Testis (tissue), 3 donors: Measurements from ENCODE around the gene SCRN1. TPM values are rescaled to one million over a fixed set of nuclear protein-coding genes. Genes with fewer than 3 reads are reported as not detected.
A peak's percentile ranks its signal among the peaks of the same experiment; 100 is the strongest.

Experiments
- DNase-seq: peaks from one replicate; pipeline ENCODE4 v3.0.0-alpha.2; 2019
- H3K27ac ChIP-seq, 2 donors: fragments of 200-600 bp; sonication (generic); one replicate each; pipeline ENCODE4 v1.5.1; 2019
- H3K27me3 ChIP-seq: fragments of 200-600 bp; sonication (generic); one replicate; pipeline ENCODE4 v1.5.1; 2019
- H3K36me3 ChIP-seq: fragments of 200-600 bp; sonication (generic); one replicate; pipeline ENCODE4 v1.5.1; 2017; ENCODE audit warnings: low read depth; ENCODE audit errors: missing control alignments
- H3K4me1 ChIP-seq: fragments of 200-600 bp; sonication (generic); one replicate; pipeline ENCODE4 v1.5.1; 2019
- H3K4me3 ChIP-seq, 2 donors: fragments of 200-600 bp; sonication (generic); one replicate each; pipeline ENCODE4 v1.5.1; 2017 to 2019
- H3K9me3 ChIP-seq: fragments of 200-600 bp; sonication (generic); one replicate; pipeline ENCODE4 v1.5.1; 2017
- CTCF ChIP-seq, 3 experiments: fragments of 450-650 bp in 2 of 3; fragments of 200-600 bp in 1 of 3; sonication (generic) in 1 of 3; IDR thresholded peaks; one replicate each; pipeline ENCODE4 v1.5.1; 2016 to 2019; ENCODE audit warnings: antibody characterized with exemption in 3 of 3, mild to moderate bottlenecking in 2 of 3, moderate library complexity in 1 of 3
- POLR2A ChIP-seq: fragments of 450-650 bp; IDR thresholded peaks from one replicate; pipeline ENCODE4 v1.6.1; 2017; ENCODE audit warnings: antibody characterized with exemption, mild to moderate bottlenecking, moderate library complexity
- WGBS, 2 donors: methylation state at CpG; one replicate each; pipeline ENCODE4 v1.1.5; 2018; 5-methylcytosine and 5-hydroxymethylcytosine counted together
- intact Hi-C: fragments of 100-400 bp; cut with DNase I; formaldehyde crosslinking; loops from one replicate; pipeline ENCODE4 v1.15.1; 2023; ENCODE audit warnings: low total_unique reads
- polyA plus RNA-seq: library from polyadenylated mRNA; stranded (reverse); fragments of 350-450 nt; fragmentation: Illumina TruSeq; extraction: RNeasy Lipid Tissue Mini Kit (QIAGEN cat#74804); gene quantifications from one replicate; pipeline ENCODE4 v1.2.3, GENCODE V29; 2014; ENCODE audit warnings: low read depth, low replicate concordance; ENCODE audit not compliant: insufficient read depth
- total RNA-seq, 2 donors: library from RNA; depleted of rRNA; stranded (reverse); fragments of >200 nt; gene quantifications; one replicate each; pipeline ENCODE4 v1.2.3, GENCODE V29; 2016

SCRN1 gene
- total and polyA plus RNA-seq, 3 donors from 2014 or later = 56.8 to 107 (median 78.0) TPM

- H3K27me3 ChIP-seq = no peaks in the 10 kb centered on the region
- WGBS, 2 donors = 42 to 51% methylated on average over 4 of the region's 4 CpGs
These were observed 42.9 kb upstream of the SCRN1 start for GRCh38 chr7:30032310-30033125.

GRCh38 chr7:30029696-30030095, 40.1 kb upstream of the SCRN1 start:
- Histone ChIP-seq H3K27me3 (no peaks in the 10 kb centered on the region), H3K4me1 (peaks cover 22% of the 10 kb centered on the region), H3K4me3 (no peak overlapping the region), H3K36me3 (no peaks in the 10 kb centered on the region), H3K27ac (no peak overlapping the region), H3K9me3 (no peaks in the 10 kb centered on the region)
- 18 to 19% methylated on average over 6 of the region's 6 CpGs for WGBS, 2 donors
- TF ChIP-seq POLR2A = no peak
- no peak for TF ChIP-seq CTCF (IDR thresholded peaks at IDR 0.05)
- intact Hi-C loops = no loop called here
- no peak for DNase-seq

More at GRCh38 chr7:30032310-30033125, 42.9 kb upstream of the SCRN1 start:
- DNase-seq = no peak
- Histone ChIP-seq H3K27ac (no peak overlapping the region), H3K9me3 (no peaks in the 10 kb centered on the region), H3K36me3 (no peaks in the 10 kb centered on the region), H3K4me3 (no peak overlapping the region), H3K4me1 (peaks cover 8% of the 10 kb centered on the region)
- intact Hi-C loops = no loop called here
- no peak for TF ChIP-seq CTCF (IDR thresholded peaks at IDR 0.05)
- no peak for TF ChIP-seq POLR2A

- peak overlapping the region; percentile 86 to 92 for H3K27ac ChIP-seq
- intact Hi-C loops = no loop called here
- H3K4me1 ChIP-seq = peaks cover 22% of the 10 kb centered on the region
- DNase-seq = peak; percentile 53
- H3K27me3 ChIP-seq = no peaks in the 10 kb centered on the region
- TF ChIP-seq CTCF (IDR thresholded peaks at IDR 0.05) (peak in 1 of 3 experiments; percentile 13), POLR2A (no peak)
- peak overlapping the region; percentile 92 to 97 for H3K4me3 ChIP-seq
- no peaks in the 10 kb centered on the region for H3K36me3 ChIP-seq
- H3K9me3 ChIP-seq = no peaks in the 10 kb centered on the region
- WGBS, 2 donors = 1 to 2% methylated on average over 17 to 42 of the region's 42 CpGs
These were observed 39.4 kb upstream of the SCRN1 start for GRCh38 chr7:30028749-30029635.

- WGBS, 2 donors = 1% methylated on average over 16 of the region's 70 CpGs; no CpG with 5 or more reads in 1 of the 2 donors
- H3K4me3 ChIP-seq = peak within 1 kb of the TSS; percentile 92 to 97
- TF ChIP-seq CTCF (IDR thresholded peaks at IDR 0.05) = peak in 2 of 3 experiments; percentile 17 to 21
- no peak for TF ChIP-seq POLR2A
- no peaks in the 10 kb centered on the region for H3K9me3 ChIP-seq
- DNase-seq = peak; percentile 87
- H3K27me3 ChIP-seq = no peaks in the 10 kb centered on the region
- intact Hi-C loops = no loop called here
- peak within 1 kb of the TSS; percentile 86 to 92 for H3K27ac ChIP-seq
- no peaks in the 10 kb centered on the region for H3K36me3 ChIP-seq
- peaks cover 22% of the 10 kb centered on the region for H3K4me1 ChIP-seq
These were observed 38.7 kb upstream of the SCRN1 start, which contains the start of gene PLEKHA8 for GRCh38 chr7:30028216-30028748. TSS of gene PLEKHA8 (plus strand) at chr7:30028412. CDS start at chr7:30028763, 351 bp downstream.
